HEK293 (cell line): ENCODE results near the gene ABT1.

ENCODE experiments used
- CTCF ChIA-PET: fragments of 350-600 bp; formaldehyde crosslinking; extraction: SDS; loops from one replicate; lab custom pipeline; 2021; ENCODE audit warnings: antibody characterized with exemption; lab: Yijun Ruan, JAX
- POLR2A ChIA-PET: fragments of 300-600 bp; formaldehyde crosslinking; extraction: SDS; loops from one replicate; lab custom pipeline; 2020; ENCODE audit warnings: antibody characterized with exemption, inconsistent platforms; lab: Yijun Ruan, JAX
- H3K27ac ChIP-seq: fragments of 200-500 bp; sonication (Bioruptor generic); 2 replicates; pipeline ENCODE4 v1.5.1; 2014; ENCODE audit warnings: low read depth, low read length, control low read depth, inconsistent platforms; ENCODE audit errors: extremely low read depth
- H3K36me3 ChIP-seq, 2 experiments: fragments of 200-500 bp in 1 of 2; sonication (Bioruptor generic) in 1 of 2; 1 replicate in 1 of 2; 2 replicates in 1 of 2; pipeline ENCODE4 v1.5.1; 2014 to 2017; ENCODE audit warnings: inconsistent platforms in 2 of 2, low read length in 2 of 2; ENCODE audit not compliant: control insufficient read depth in 2 of 2, insufficient read depth in 1 of 2
- H3K4me1 ChIP-seq: fragments of 200-500 bp; sonication (Bioruptor generic); 2 replicates; pipeline ENCODE4 v1.5.1; 2014; ENCODE audit warnings: mild to moderate bottlenecking, low read length, inconsistent platforms; ENCODE audit not compliant: control insufficient read depth, insufficient read depth
- H3K4me3 ChIP-seq: 2 replicates; pipeline ENCODE4 v1.5.1; 2011; ENCODE audit warnings: low read depth, mild to moderate bottlenecking, control low read depth, low read length, moderate library complexity
- H3K9me3 ChIP-seq: fragments of 200-500 bp; sonication (Bioruptor generic); 2 replicates; pipeline ENCODE4 v1.5.1; 2014; ENCODE audit warnings: low read depth, low read length, inconsistent platforms; ENCODE audit not compliant: control insufficient read depth, insufficient read depth
- BCL11A ChIP-seq: fragments of 450-650 bp; formaldehyde crosslinking; IDR thresholded peaks from 2 replicates; pipeline ENCODE4 v1.5.1; 2016; ENCODE audit warnings: low read depth, missing biosample characterization, missing genetic modification characterization
- KLF8 ChIP-seq: fragments of 450-650 bp; formaldehyde crosslinking; IDR thresholded peaks from 2 replicates; pipeline ENCODE4 v1.5.1; 2016; ENCODE audit warnings: missing biosample characterization, missing genetic modification characterization
- TCF7L2 ChIP-seq: IDR thresholded peaks from 2 replicates; pipeline ENCODE4 v1.6.1; 2011; ENCODE audit warnings: low read depth, mild to moderate bottlenecking, inconsistent platforms, low read length, moderate library complexity, borderline replicate concordance
- ZNF140 ChIP-seq: fragments of 450-650 bp; formaldehyde crosslinking; IDR thresholded peaks from 2 replicates; pipeline ENCODE4 v1.5.1; 2016; ENCODE audit warnings: missing biosample characterization, missing genetic modification characterization
- ZNF148 ChIP-seq: fragments of 450-650 bp; formaldehyde crosslinking; IDR thresholded peaks from 2 replicates; pipeline ENCODE4 v1.5.0; 2017; ENCODE audit warnings: missing biosample characterization, missing genetic modification characterization, borderline replicate concordance
- ZNF155 ChIP-seq: fragments of 450-650 bp; formaldehyde crosslinking; IDR thresholded peaks from 2 replicates; pipeline ENCODE4 v1.5.1; 2016; ENCODE audit warnings: missing biosample characterization, missing genetic modification characterization
- ZNF157 ChIP-seq: fragments of 450-650 bp; formaldehyde crosslinking; IDR thresholded peaks from 2 replicates; pipeline ENCODE4 v1.5.1; 2016; ENCODE audit warnings: missing biosample characterization, missing genetic modification characterization
- ZNF175 ChIP-seq: fragments of 450-650 bp; formaldehyde crosslinking; IDR thresholded peaks from 2 replicates; pipeline ENCODE4 v1.5.1; 2016; ENCODE audit warnings: missing biosample characterization, missing genetic modification characterization
- ZNF2 ChIP-seq: fragments of 450-650 bp; formaldehyde crosslinking; IDR thresholded peaks from 2 replicates; pipeline ENCODE4 v1.5.1; 2016; ENCODE audit warnings: missing biosample characterization, missing genetic modification characterization
- ZNF214 ChIP-seq: fragments of 450-650 bp; formaldehyde crosslinking; IDR thresholded peaks from 2 replicates; pipeline ENCODE4 v1.5.1; 2017; ENCODE audit warnings: missing biosample characterization, mild to moderate bottlenecking, missing genetic modification characterization, borderline replicate concordance
- ZNF24 ChIP-seq: fragments of 450-650 bp; formaldehyde crosslinking; IDR thresholded peaks from 2 replicates; pipeline ENCODE4 v1.5.1; 2016; ENCODE audit warnings: missing biosample characterization, missing genetic modification characterization
- ZNF266 ChIP-seq: fragments of 450-650 bp; formaldehyde crosslinking; IDR thresholded peaks from 2 replicates; pipeline ENCODE4 v1.5.1; 2016; ENCODE audit warnings: missing biosample characterization, missing genetic modification characterization, low read depth
- ZNF37A ChIP-seq: fragments of 450-650 bp; IDR thresholded peaks from 2 replicates; pipeline ENCODE4 v1.5.1; 2018; ENCODE audit warnings: missing biosample characterization, missing genetic modification characterization
- ZNF398 ChIP-seq: fragments of 450-650 bp; formaldehyde crosslinking; IDR thresholded peaks from 2 replicates; pipeline ENCODE4 v1.5.1; 2017; ENCODE audit warnings: missing biosample characterization, missing genetic modification characterization
- ZNF416 ChIP-seq: fragments of 450-650 bp; formaldehyde crosslinking; IDR thresholded peaks from 2 replicates; pipeline ENCODE4 v1.5.1; 2016; ENCODE audit warnings: missing biosample characterization, missing genetic modification characterization
- ZNF48 ChIP-seq: fragments of 450-650 bp; formaldehyde crosslinking; IDR thresholded peaks from 2 replicates; pipeline ENCODE4 v1.5.1; 2016; ENCODE audit warnings: missing biosample characterization, missing genetic modification characterization
- ZNF488 ChIP-seq: fragments of 450-650 bp; formaldehyde crosslinking; IDR thresholded peaks from 2 replicates; pipeline ENCODE4 v1.5.1; 2016; ENCODE audit warnings: missing biosample characterization, missing genetic modification characterization
- ZNF544 ChIP-seq: fragments of 450-650 bp; formaldehyde crosslinking; IDR thresholded peaks from 2 replicates; pipeline ENCODE4 v1.5.0; 2017; ENCODE audit warnings: missing biosample characterization, missing genetic modification characterization
- ZNF558 ChIP-seq: fragments of 450-650 bp; formaldehyde crosslinking; IDR thresholded peaks from 2 replicates; pipeline ENCODE4 v1.5.1; 2016; ENCODE audit warnings: missing biosample characterization, missing genetic modification characterization
- ZNF561 ChIP-seq: fragments of 450-650 bp; IDR thresholded peaks from 2 replicates; pipeline ENCODE4 v1.5.1; 2018; ENCODE audit warnings: missing biosample characterization, missing genetic modification characterization, borderline replicate concordance
- ZNF658 ChIP-seq: fragments of 450-650 bp; formaldehyde crosslinking; IDR thresholded peaks from 2 replicates; pipeline ENCODE4; 2016; ENCODE audit warnings: missing biosample characterization, missing genetic modification characterization
- ZNF692 ChIP-seq: fragments of 450-650 bp; formaldehyde crosslinking; IDR thresholded peaks from 2 replicates; pipeline ENCODE4 v1.5.1; 2016; ENCODE audit warnings: missing biosample characterization, missing genetic modification characterization
- ZNF701 ChIP-seq: fragments of 450-650 bp; formaldehyde crosslinking; IDR thresholded peaks from 2 replicates; pipeline ENCODE4 v1.5.1; 2016; ENCODE audit warnings: missing biosample characterization, missing genetic modification characterization
- ZNF776 ChIP-seq: fragments of 450-650 bp; formaldehyde crosslinking; IDR thresholded peaks from 2 replicates; pipeline ENCODE4 v1.5.0; 2017; ENCODE audit warnings: missing biosample characterization, missing genetic modification characterization, borderline replicate concordance
- ZNF792 ChIP-seq: fragments of 450-650 bp; formaldehyde crosslinking; IDR thresholded peaks from 2 replicates; pipeline ENCODE4 v1.5.1; 2016; ENCODE audit warnings: missing biosample characterization, missing genetic modification characterization
- ZSCAN16 ChIP-seq: fragments of 450-650 bp; formaldehyde crosslinking; IDR thresholded peaks from 2 replicates; pipeline ENCODE4 v1.5.1; 2016; ENCODE audit warnings: missing biosample characterization, missing genetic modification characterization

The ABT1 gene

GRCh38 chr6:26597821-26598220 lies 1.1 kb downstream of the ABT1 start (continued):
- TF ChIP-seq ZNF148 (tag by site-specific recombination): no peak
- TF ChIP-seq ZNF776: no peak
- TF ChIP-seq ZNF792 (tag by site-specific recombination): no peak
- TF ChIP-seq ZNF488 (tag by site-specific recombination): no peak
- no peak for TF ChIP-seq ZNF37A
- no peak for TF ChIP-seq ZNF2 (tag by site-specific recombination)
- no peak for TF ChIP-seq BCL11A (tag by site-specific recombination)
- TF ChIP-seq ZNF48 (tag by site-specific recombination): no peak
- TF ChIP-seq ZNF155 (tag by site-specific recombination): no peak
- TF ChIP-seq ZNF175 (tag by site-specific recombination): no peak
- TF ChIP-seq ZNF701 (tag by site-specific recombination): no peak

GRCh38 chr6:26598267-26598666 lies 1.5 kb downstream of the ABT1 start:
- H3K36me3 ChIP-seq: peaks cover 4 to 28% of the 10 kb centered on the region in 2 experiments; a peak in 2 of 3 replicates
- POLR2A ChIA-PET: no interaction called here
- CTCF ChIA-PET: no interaction called here
- H3K9me3 ChIP-seq: no peaks in the 10 kb centered on the region
- no peak overlapping the region for H3K4me3 ChIP-seq
- H3K27ac ChIP-seq: no peak overlapping the region; the same call in 1 of the 2 replicates
- TF ChIP-seq ZNF214: no peak
- peaks cover 4% of the 10 kb centered on the region; the same call in 1 of the 2 replicates for H3K4me1 ChIP-seq

GRCh38 chr6:26599134-26599533 lies 2.4 kb downstream of the ABT1 start:
- Histone ChIP-seq H3K36me3 (peaks cover 4 to 28% of the 10 kb centered on the region in 2 experiments; a peak in 2 of 3 replicates), H3K4me3 (no peak overlapping the region), H3K27ac (no peak overlapping the region), H3K4me1 (peaks cover 4% of the 10 kb centered on the region; the same call in 1 of the 2 replicates), H3K9me3 (no peaks in the 10 kb centered on the region)
- CTCF ChIA-PET: no interaction called here
- POLR2A ChIA-PET: no interaction called here
- no peak for TF ChIP-seq ZNF155 (tag by site-specific recombination)
- TF ChIP-seq ZNF561: no peak
- no peak for TF ChIP-seq ZNF266 (tag by site-specific recombination)
- no peak for TF ChIP-seq ZNF157 (tag by site-specific recombination)
- no peak for TF ChIP-seq ZNF558 (tag by site-specific recombination)
- TF ChIP-seq ZSCAN16: no peak
- TF ChIP-seq ZNF692 (tag by site-specific recombination): no peak
- TF ChIP-seq KLF8 (tag by site-specific recombination): no peak
- TF ChIP-seq ZNF398 (tag by site-specific recombination): no peak
- TF ChIP-seq ZNF544 (tag by site-specific recombination): no peak
- no peak for TF ChIP-seq ZNF140
- TF ChIP-seq TCF7L2: no peak
- TF ChIP-seq ZNF416: no peak
- TF ChIP-seq ZNF24: no peak
- no peak for TF ChIP-seq ZNF658 (tag by site-specific recombination)
